AG10803 (cell line): ENCODE measurements around the gene NDUFB10.

ENCODE experiments used
- DNase-seq: peaks from one replicate; pipeline ENCODE4 v3.0.0; 2010; ENCODE audit warnings: low read depth
- H3K4me3 ChIP-seq: 2 replicates; pipeline ENCODE4 v1.5.1; 2011; ENCODE audit warnings: mild to moderate bottlenecking, low read length, control low read depth
- TF ChIP-seq, protein P1 (sequence below): conservative IDR thresholded peaks from 2 replicates; pipeline ENCODE4 v1.5.1; 2011; ENCODE audit warnings: mild to moderate bottlenecking, low read length, control low read depth, inconsistent platforms

The NDUFB10 gene

GRCh38 chr16:1914988-1915387 lies 44.4 kb upstream of the NDUFB10 start:
- TF ChIP-seq, protein P1, sequence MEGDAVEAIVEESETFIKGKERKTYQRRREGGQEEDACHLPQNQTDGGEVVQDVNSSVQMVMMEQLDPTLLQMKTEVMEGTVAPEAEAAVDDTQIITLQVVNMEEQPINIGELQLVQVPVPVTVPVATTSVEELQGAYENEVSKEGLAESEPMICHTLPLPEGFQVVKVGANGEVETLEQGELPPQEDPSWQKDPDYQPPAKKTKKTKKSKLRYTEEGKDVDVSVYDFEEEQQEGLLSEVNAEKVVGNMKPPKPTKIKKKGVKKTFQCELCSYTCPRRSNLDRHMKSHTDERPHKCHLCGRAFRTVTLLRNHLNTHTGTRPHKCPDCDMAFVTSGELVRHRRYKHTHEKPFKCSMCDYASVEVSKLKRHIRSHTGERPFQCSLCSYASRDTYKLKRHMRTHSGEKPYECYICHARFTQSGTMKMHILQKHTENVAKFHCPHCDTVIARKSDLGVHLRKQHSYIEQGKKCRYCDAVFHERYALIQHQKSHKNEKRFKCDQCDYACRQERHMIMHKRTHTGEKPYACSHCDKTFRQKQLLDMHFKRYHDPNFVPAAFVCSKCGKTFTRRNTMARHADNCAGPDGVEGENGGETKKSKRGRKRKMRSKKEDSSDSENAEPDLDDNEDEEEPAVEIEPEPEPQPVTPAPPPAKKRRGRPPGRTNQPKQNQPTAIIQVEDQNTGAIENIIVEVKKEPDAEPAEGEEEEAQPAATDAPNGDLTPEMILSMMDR: no peak
- H3K4me3 ChIP-seq: no peak overlapping the region

DNA sequence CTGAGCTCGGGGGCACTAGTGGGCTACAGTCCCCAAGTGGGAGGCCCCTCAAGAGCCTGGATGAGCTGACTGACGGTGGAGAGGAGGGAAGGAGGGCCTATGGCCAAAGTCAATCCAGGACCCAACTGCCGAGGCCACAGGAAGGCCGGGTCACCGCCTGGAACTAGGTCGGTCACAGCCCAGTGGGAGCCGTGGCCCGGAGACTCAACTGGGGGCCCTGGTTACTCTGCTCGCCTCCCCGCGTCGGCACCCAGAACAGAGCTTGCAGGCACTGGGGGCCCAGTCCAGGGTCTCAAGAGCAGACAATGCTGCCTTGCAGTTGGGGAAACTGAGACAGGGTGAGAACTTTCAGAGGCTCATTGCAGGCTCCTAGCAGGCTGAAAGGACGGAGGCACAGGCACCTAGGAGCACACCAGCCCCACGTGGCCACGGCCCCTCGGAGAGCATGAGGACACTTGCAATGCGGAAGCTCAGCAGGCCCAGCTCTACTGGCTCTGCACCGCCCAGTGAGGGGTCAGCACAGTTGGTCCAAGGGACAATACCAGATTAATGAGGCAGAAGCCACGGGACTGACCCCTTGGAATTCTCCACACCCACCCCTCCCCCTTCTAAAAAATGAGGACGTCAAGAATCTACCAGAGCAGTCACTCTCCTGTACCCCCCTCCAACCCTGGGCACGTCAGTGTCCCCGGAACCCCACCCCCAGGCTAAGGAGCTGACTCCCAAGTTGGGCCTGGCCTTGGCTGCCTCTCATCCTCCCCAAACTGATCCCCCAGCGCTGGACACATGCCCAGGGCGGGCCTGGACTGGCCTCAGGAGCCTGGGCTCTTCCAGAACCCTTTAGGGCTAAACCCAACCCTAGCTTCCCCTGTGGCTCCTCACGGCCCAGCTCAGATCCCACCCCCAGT lies 43.4 kb upstream of the NDUFB10 start:
- TF ChIP-seq, protein P1: no peak

More at GRCh38 chr16:1914988-1915387, 44.4 kb upstream of the NDUFB10 start:
- DNase-seq: no peak

DNA sequence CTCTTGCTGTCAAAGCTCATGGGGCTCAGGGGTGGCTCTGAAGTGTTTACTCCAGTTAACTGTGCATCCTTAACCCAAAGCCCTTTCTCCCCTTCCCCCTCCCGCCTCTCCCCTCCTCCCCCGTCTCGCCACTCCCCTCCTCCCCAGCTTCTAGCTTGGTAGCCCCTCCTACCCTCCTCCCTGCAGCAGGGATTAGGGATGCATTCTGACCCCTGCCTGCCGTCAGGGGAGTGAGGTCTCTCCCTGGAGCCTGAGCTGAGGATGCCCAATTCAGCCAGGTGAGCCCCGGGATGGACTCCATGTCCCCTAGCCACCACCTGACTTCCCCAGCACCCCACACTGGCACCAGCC lies 42.7 kb upstream of the NDUFB10 start:
- DNase-seq: no peak
- no peak overlapping the region for H3K4me3 ChIP-seq
- TF ChIP-seq, protein P1: no peak

More for the DNA sequence above, 43.4 kb upstream of the NDUFB10 start:
- no peak overlapping the region for H3K4me3 ChIP-seq
- DNase-seq: no peak

DNA sequence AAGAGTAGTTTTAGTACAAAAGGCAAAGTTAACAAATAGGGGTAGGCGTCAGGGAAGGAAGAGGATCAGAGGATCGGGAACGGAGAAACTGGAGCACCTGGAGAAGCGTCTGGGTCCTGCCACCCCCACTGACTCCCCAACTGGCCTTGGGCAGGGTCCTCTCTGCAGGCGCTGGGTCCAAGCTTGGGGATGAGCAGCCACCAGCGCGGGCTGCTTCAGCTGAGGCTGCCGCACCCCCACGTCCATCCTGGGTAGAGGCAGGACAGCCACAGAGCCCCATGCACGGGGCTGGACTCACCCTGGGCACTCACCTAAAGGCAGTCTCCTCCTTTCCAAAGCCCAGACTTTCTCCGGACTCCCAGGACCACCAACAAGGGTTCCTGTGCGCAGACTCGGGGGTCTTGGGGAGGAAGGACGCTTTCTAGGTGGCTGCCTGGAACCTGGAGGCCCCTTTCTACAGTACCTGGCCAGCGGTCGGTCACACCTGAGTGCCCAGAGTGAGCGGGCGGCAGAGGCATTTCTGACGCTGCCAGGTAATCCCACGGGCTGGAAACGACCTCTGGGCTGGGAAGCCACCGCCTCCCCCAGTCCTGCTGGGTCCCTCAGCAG lies 42.2 kb upstream of the NDUFB10 start:
- TF ChIP-seq, protein P1: no peak
- H3K4me3 ChIP-seq: no peak overlapping the region
- no peak for DNase-seq

- DNase-seq: no peak
- no peak overlapping the region for H3K4me3 ChIP-seq
- TF ChIP-seq, protein P1: no peak
Observed at GRCh38 chr16:1917665-1918350, 41.5 kb upstream of the NDUFB10 start.

GRCh38 chr16:1918351-1919326 lies 40.7 kb upstream of the NDUFB10 start, which contains the start of gene HS3ST6:
Gene HS3ST6 (minus strand): TSS chr16:1918415. CDS start chr16:1918323, 92 bp downstream.
- TF ChIP-seq, protein P1: no peak
- no peak within 1 kb of the TSS for H3K4me3 ChIP-seq
- DNase-seq: no peak
